ENCODE measurements around the gene ZNF205.
A peak's percentile ranks its signal among the peaks of the same experiment; 100 is the strongest.

Gene ZNF205

DNA sequence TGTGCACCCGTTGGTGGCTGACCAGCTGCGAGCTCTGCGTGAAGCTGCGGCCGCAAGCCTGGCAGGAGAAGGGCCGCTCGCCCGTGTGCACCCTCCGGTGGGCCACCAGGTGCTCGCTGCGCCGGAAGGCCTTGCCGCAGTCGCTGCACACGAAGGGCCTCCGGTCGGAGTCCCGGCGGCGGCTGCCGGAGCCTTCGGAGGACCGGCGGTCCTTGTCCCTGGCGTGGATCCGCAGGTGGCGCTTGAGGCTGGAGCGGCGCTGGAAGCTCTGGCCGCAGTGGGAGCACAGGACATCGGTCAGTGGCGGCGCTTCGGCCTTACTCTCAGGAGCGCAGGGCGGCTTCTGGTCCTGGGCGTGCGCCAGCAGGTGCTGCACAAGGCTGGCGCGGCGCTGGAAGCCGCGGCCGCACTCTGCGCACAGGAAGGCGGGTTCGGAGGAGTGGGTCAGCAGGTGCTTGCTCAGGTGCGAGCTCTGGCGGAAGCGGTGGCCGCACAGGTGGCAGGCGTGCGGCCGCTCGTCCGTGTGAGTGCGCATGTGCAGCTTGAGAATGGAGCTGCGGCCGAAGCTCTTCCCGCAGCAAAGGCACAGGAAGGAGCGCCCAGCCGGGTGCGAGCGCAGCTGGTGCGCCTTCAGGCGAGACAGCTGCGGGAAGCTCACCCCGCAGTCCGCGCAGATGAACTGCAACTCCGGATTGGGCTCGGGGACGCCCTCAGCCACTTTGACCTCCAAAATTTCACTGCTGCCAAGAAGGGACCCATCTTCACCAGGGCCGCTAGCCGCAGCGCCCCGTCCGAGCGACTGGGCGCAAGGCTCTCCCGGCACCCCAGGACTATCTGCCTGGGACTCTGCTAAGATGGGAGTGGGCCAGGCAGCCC is 22.4 kb upstream of the ZNF205 start:
- no peak overlapping the region for H3K27ac Mint-ChIP-seq
- no peaks in the 10 kb centered on the region for H3K27me3 Mint-ChIP-seq
- no peak overlapping the region for H3K4me3 Mint-ChIP-seq
- H3K36me3 Mint-ChIP-seq (ENCODE audit: low read depth), result no peaks in the 10 kb centered on the region
- no peaks in the 10 kb centered on the region for H3K9me3 Mint-ChIP-seq
- no peak for DNase-seq
- peaks cover 52% of the 10 kb centered on the region for H3K4me1 Mint-ChIP-seq (ENCODE audit: low read depth)

DNA sequence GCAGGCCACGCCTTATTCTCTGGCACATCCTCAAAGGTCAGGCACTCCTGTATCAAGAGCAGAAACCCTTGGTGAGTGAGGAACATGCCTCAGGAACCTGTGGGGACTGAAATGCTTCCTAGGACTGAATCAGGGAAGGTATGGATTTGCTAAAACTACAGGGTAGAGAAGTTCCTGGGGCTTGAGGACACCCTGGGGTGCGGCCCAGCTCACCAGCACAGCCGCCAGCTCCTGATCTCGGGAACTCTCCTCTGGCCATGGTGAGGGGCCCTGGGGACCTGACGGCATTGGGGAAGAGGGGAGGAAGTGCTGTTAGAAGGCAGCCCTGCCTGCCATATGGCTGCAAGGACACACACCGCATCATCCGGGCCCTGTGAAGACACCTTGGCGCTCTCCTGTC is 20.8 kb upstream of the ZNF205 start:
- H3K4me3 Mint-ChIP-seq, result no peak overlapping the region
- H3K27me3 Mint-ChIP-seq, result no peaks in the 10 kb centered on the region
- H3K9me3 Mint-ChIP-seq, result no peaks in the 10 kb centered on the region
- H3K4me1 Mint-ChIP-seq (ENCODE audit: low read depth), result peaks cover 52% of the 10 kb centered on the region
- DNase-seq, result no peak
- H3K27ac Mint-ChIP-seq, result no peak overlapping the region
- no peaks in the 10 kb centered on the region for H3K36me3 Mint-ChIP-seq (ENCODE audit: low read depth)

- H3K4me1 Mint-ChIP-seq (ENCODE audit: low read depth), result peaks cover 43% of the 10 kb centered on the region
- no peaks in the 10 kb centered on the region for H3K27me3 Mint-ChIP-seq
- H3K9me3 Mint-ChIP-seq, result no peaks in the 10 kb centered on the region
- no peak overlapping the region for H3K27ac Mint-ChIP-seq
- no peaks in the 10 kb centered on the region for H3K36me3 Mint-ChIP-seq (ENCODE audit: low read depth)
- H3K4me3 Mint-ChIP-seq, result no peak overlapping the region
- DNase-seq, result no peak
Observed at GRCh38 chr16:3092501-3092941, 19.9 kb upstream of the ZNF205 start.

DNA sequence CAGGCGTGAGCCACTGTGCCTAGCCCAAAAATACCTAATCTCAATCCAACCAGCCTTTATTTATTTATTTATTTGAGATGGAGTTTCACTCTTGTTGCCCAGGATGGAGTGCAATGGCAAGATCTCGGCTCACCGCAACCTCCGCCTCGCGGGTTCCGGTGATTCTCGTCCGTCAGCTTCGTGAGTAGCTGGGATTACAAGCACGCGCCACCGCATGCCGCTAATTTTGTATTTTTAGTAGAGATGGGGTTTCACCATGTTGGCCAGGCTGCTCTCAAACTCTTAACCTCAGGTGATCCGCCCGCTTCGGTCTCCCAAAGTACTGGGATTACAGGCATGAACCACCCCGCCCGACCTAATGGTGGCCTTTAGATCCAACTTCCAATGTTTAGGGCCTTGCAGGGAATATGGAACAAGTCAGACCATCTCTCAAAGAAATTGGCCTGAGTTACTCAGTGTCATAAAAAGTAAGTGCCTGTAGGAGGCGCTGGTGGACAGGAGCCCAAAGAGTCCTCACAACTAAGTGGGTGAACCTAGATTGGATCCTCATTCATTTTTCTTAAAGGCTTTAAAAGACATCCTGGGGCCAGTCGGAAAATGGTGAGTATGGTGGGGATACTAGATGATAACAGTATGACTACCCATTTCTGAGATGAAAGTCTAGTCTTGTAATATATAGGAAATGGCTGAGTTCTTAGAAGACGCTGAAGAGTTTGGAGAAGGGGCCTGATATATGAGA is 17.9 kb upstream of the ZNF205 start:
- Mint-ChIP-seq H3K4me3 (no peak overlapping the region), H3K36me3 (ENCODE audit: low read depth) (no peaks in the 10 kb centered on the region), H3K9me3 (no peaks in the 10 kb centered on the region), H3K4me1 (ENCODE audit: low read depth) (peaks cover 34% of the 10 kb centered on the region), H3K27ac (peak overlapping the region; percentile 84), H3K27me3 (no peaks in the 10 kb centered on the region)
- DNase-seq, result peak; percentile 53

- Mint-ChIP-seq H3K4me3 (no peak overlapping the region), H3K36me3 (ENCODE audit: low read depth) (no peaks in the 10 kb centered on the region), H3K27ac (peak overlapping the region; percentile 78), H3K27me3 (no peaks in the 10 kb centered on the region), H3K4me1 (ENCODE audit: low read depth) (peaks cover 42% of the 10 kb centered on the region), H3K9me3 (no peaks in the 10 kb centered on the region)
- peak; percentile 65 for DNase-seq
Observed at GRCh38 chr16:3095869-3096268, 16.5 kb upstream of the ZNF205 start.

DNA sequence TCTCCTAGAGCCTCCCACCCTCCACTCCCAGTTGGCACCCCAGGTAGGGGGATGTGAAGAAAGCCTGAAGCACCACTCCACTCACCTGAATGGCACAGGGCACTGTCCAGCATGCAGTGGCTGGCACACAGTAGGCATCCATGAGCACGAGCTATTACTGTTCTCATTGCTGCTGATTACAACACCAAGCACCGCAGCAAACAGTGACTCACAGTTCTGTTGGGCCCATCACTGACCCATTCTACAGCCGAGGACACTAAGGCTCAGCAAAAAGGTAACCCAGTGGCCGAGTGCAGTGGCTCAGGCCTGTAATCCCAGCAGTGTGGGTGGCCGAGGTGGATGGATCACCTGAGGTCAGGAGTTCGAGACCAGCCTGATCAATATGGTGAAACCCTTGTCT is 16.0 kb upstream of the ZNF205 start:
- H3K36me3 Mint-ChIP-seq (ENCODE audit: low read depth), result no peaks in the 10 kb centered on the region
- H3K4me1 Mint-ChIP-seq (ENCODE audit: low read depth), result peaks cover 42% of the 10 kb centered on the region
- no peak overlapping the region for H3K4me3 Mint-ChIP-seq
- H3K27ac Mint-ChIP-seq, result peak overlapping the region; percentile 78
- no peak for DNase-seq
- H3K27me3 Mint-ChIP-seq, result no peaks in the 10 kb centered on the region
- no peaks in the 10 kb centered on the region for H3K9me3 Mint-ChIP-seq

DNA sequence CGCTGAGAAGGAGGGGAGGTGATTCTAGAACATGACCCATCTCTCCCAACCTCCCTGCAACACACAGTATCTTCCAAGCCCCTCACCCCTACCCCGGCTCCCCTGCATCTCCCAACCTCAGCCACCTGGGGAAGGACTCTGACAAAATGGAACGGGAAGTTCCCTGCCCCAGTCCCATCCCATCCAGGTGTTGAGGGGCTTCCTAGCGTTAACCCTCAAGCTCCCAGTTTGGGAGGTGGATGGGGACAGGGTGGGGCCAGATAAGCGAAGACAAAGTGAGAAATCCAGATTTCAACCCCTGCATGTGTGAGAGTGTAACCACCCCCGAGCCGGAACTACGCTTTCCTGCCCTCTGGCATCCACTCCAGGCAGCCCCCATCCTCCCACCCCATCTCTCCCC is 15.1 kb upstream of the ZNF205 start:
- no peak overlapping the region for H3K4me3 Mint-ChIP-seq
- DNase-seq, result no peak
- no peaks in the 10 kb centered on the region for H3K36me3 Mint-ChIP-seq (ENCODE audit: low read depth)
- no peaks in the 10 kb centered on the region for H3K9me3 Mint-ChIP-seq
- no peak overlapping the region for H3K27ac Mint-ChIP-seq
- no peaks in the 10 kb centered on the region for H3K27me3 Mint-ChIP-seq
- peaks cover 43% of the 10 kb centered on the region for H3K4me1 Mint-ChIP-seq (ENCODE audit: low read depth)

DNA sequence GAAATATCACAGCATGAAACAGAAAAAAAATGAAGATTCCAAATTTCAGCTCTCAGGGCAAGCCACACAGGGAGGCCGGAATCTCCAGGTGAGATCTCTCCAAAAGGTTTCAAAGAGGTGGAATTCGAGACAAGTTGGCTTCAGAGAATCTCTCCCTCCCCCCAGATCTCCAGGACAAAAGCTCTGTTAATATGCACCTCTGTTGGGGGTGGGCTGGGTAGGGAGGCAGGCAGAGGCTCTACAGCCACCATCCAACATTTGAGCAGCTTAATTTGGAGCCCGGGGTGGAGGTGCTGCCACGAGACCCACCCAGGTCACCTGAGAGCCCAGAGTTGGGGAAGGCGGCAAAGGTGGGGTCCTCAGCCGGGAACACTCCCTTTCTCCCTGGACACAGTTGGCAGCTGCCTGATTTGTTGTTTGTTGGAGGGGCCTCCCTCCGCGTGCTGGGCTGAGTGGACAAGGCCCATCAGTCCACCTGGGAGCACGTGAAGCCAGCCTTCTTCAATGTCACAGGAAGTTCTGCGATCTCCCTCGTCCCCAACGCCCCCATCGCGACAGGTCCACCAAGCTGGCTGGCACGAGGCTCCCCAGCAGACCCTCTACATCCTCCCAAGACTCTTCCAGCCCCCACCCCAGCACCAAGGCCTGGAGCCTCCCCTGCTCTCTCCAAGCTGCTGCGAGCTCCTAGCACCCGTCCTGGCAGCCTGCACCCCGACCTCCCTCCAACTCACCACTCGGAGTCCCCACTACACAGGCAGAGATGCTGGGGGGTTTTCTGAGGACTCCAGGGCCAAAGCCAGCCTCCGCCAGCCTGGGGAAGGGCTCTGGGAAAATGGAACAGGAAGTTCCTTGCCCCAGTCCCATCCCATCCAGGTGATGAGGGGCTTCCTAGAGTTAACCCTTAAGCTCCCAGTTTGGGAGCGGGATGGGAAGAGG is 13.7 kb upstream of the ZNF205 start, which contains the start of gene ZSCAN10:
Gene ZSCAN10, minus strand, starts transcription at position 836 of the 936 bp plus-strand sequence. CDS start 6,357 bp downstream, outside the sequence.
- no peaks in the 10 kb centered on the region for H3K36me3 Mint-ChIP-seq (ENCODE audit: low read depth)
- H3K4me1 Mint-ChIP-seq (ENCODE audit: low read depth), result peaks cover 41% of the 10 kb centered on the region
- no peaks in the 10 kb centered on the region for H3K27me3 Mint-ChIP-seq
- DNase-seq, result no peak
- H3K27ac Mint-ChIP-seq, result peak within 1 kb of the TSS; percentile 89
- peak within 1 kb of the TSS; percentile 64 for H3K4me3 Mint-ChIP-seq
- no peaks in the 10 kb centered on the region for H3K9me3 Mint-ChIP-seq

GRCh38 chr16:3099395-3099731 is 13.0 kb upstream of the ZNF205 start:
- Mint-ChIP-seq H3K4me1 (ENCODE audit: low read depth) (peaks cover 39% of the 10 kb centered on the region), H3K4me3 (no peak overlapping the region), H3K27me3 (no peaks in the 10 kb centered on the region), H3K27ac (no peak overlapping the region), H3K9me3 (no peaks in the 10 kb centered on the region), H3K36me3 (ENCODE audit: low read depth) (no peaks in the 10 kb centered on the region)
- DNase-seq, result no peak

DNA sequence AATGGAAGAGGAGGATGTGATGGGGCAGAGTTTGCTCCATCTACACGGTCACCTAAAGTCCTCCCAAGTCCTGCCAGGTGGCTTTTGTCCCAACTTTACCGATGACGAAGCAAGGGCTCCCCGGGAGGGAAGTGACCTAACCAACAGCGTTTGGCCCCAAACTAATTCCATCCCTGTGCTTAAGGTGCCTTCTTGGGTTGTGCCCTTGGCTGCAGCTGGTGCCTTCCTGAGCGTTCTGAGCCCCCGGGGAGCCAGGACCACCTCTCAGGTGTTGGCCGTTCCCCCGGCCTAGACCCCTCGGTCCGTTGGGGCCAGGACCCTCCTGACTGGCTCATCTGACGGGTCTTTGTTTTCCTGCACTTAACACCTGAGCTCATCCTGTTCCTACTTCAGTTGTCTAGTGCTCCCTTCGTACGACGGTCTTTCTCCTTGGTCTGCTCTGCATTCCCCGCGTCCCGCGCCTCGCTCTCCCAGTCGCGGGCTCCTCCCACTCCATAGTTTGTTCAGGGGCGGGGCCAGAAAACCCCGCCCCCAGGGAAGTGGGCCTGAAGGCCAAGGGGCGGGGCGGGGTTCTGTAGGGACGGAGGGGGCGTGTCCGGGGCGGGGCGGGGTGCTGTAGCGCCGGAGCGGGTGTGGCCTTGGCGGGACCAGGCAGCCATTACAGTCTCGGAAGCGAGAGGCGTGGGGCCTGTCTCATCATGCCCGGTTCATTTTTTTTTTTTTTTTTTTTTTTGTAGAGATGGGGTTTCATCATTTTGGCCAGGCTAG is 12.5 kb upstream of the ZNF205 start:
- peak overlapping the region; percentile 89 for H3K27ac Mint-ChIP-seq
- no peaks in the 10 kb centered on the region for H3K9me3 Mint-ChIP-seq
- peak; percentile 94 for DNase-seq
- H3K27me3 Mint-ChIP-seq, result no peaks in the 10 kb centered on the region
- H3K36me3 Mint-ChIP-seq (ENCODE audit: low read depth), result no peaks in the 10 kb centered on the region
- H3K4me1 Mint-ChIP-seq (ENCODE audit: low read depth), result peaks cover 34% of the 10 kb centered on the region
- H3K4me3 Mint-ChIP-seq, result peak overlapping the region; percentile 64

DNA sequence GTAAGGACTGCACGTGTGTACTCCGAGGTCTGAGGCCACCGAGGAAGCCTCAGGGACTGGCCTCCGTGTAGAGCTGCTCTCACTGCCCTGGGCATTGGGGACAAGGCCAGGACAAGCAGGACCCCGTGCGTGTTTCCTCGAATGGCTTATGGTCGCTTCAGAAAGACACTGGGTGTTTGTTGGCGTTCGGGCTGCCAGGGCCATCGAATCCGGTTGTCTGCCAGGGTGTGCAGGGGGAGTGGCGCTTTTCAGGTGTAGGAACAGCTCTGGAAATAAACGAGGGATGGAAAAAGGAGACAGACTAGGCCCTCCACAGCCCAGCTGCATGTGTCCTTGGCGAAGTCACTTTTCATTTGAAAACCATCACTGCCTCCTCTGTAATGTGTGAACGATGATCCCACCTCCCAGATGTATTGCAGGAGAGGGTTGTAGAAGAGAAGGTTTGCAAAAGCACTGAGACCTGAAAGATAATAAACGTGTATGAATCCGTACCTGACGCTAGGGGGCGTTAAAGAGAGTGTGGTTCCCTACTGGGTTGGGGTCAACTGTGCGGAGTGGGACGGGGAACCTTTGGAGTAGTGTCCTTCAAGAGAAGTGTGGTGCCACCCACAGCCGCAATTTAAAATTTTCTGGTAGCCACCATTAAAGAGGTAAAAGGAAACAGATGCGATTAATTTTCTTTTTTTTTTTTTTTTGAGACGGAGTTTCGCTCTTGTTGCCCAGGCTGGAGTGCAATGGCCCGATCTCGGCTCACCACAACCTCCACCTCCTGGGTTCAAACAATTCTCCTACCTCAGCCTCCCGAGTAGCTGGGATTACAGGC is 11.2 kb upstream of the ZNF205 start:
- Mint-ChIP-seq H3K4me1 (ENCODE audit: low read depth) (peaks cover 32% of the 10 kb centered on the region), H3K27ac (no peak overlapping the region), H3K9me3 (no peaks in the 10 kb centered on the region), H3K4me3 (peak overlapping the region; percentile 46), H3K27me3 (no peaks in the 10 kb centered on the region), H3K36me3 (ENCODE audit: low read depth) (no peaks in the 10 kb centered on the region)
- peak; percentile 50 for DNase-seq

DNA sequence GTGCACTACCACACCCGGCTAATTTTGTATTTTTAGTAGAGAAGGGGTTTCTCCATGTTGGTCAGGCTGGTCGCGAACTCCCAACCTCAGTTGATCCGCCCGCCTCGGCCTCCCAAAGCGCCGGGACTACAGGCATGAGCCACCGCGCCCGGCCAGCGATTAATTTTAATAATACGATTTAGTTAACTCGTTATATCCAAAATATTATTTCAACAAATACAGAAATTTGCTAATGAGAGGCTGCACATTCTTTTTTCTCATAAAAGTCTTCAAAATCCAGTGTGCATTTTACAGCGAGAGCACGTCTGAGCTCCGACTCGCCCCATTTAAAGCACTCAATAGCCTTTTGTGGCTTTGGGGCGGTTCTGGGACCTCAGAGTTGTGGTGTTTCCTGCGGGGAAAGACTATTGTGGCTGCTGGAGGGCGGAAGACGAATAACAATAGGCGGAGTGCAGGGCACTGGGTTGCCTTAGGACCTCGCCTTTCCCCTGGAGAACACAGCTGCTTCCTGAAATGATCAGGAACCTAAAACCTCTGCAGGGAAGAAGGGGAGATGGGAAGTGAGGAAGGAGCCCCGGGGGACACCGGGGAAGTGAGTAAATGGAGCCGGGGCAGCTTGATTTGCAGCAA is 10.4 kb upstream of the ZNF205 start:
- peak overlapping the region; percentile 59 for H3K27ac Mint-ChIP-seq
- peak overlapping the region; percentile 27 for H3K4me3 Mint-ChIP-seq
- no peaks in the 10 kb centered on the region for H3K9me3 Mint-ChIP-seq
- no peak for DNase-seq
- H3K27me3 Mint-ChIP-seq, result no peaks in the 10 kb centered on the region
- peaks cover 32% of the 10 kb centered on the region for H3K4me1 Mint-ChIP-seq (ENCODE audit: low read depth)
- H3K36me3 Mint-ChIP-seq (ENCODE audit: low read depth), result no peaks in the 10 kb centered on the region
